Measurements from ENCODE around the gene TSPAN31. TPM values are rescaled to one million over a fixed set of nuclear protein-coding genes. Genes with fewer than 3 reads are reported as not detected.

TSPAN31 gene
- total RNA-seq, 2 experiments from 2014 or later: 19.6 to 23.2 TPM

- H3K4me3 Mint-ChIP-seq: no peak overlapping the region
- peaks cover 20% of the 10 kb centered on the region for H3K4me1 Mint-ChIP-seq
- POLR2A ChIA-PET: interaction anchor here (0.7 to 1.1 kb wide), 3 partner anchors 8 to 64 kb away, joined by 3 to 6 read pairs (median 3); partner anchors contain the start of gene TSFM
- H3K36me3 Mint-ChIP-seq: peaks cover 8% of the 10 kb centered on the region
- ATAC-seq (ENCODE audit: low read depth) (no peak), DNase-seq (no peak)
- no peak overlapping the region for H3K27ac Mint-ChIP-seq
- no peaks in the 10 kb centered on the region for H3K27me3 Mint-ChIP-seq
- H3K9me3 Mint-ChIP-seq: no peaks in the 10 kb centered on the region
Observed at GRCh38 chr12:57775044-57775443, 30.2 kb downstream of the TSPAN31 start.

GRCh38 chr12:57775563-57776246 is 30.9 kb downstream of the TSPAN31 start:
- H3K9me3 Mint-ChIP-seq: no peaks in the 10 kb centered on the region
- no peak overlapping the region for H3K27ac Mint-ChIP-seq
- peaks cover 24% of the 10 kb centered on the region for H3K4me1 Mint-ChIP-seq
- H3K36me3 Mint-ChIP-seq: peaks cover 8% of the 10 kb centered on the region
- H3K27me3 Mint-ChIP-seq: no peaks in the 10 kb centered on the region
- H3K4me3 Mint-ChIP-seq: no peak overlapping the region
- DNase-seq (no peak), ATAC-seq (ENCODE audit: low read depth) (no peak)
- POLR2A ChIA-PET: interaction anchor here (0.7 to 1.1 kb wide), 2 partner anchors 7 to 26 kb away, joined by 3 read pairs; partner anchors contain the start of gene TSFM

DNA sequence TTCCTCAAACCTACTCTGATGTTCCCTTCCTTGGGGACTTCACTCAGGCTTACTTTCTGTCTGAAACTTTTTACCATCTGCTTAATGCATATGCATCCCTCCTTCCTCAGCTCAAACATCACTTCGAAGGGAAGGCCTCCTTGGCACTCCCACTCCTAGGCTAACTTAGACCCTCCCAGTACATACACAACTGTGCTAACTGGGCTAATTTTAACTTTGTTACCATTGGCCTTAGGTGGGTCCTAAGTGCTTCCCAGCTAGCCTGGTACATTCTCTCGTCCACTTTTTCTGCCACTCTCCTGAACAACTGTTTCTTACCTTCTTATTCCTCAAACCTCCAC is 31.4 kb downstream of the TSPAN31 start:
- POLR2A ChIA-PET: no interaction called here
- Mint-ChIP-seq H3K27me3 (no peaks in the 10 kb centered on the region), H3K27ac (no peak overlapping the region), H3K4me3 (no peak overlapping the region), H3K36me3 (peaks cover 8% of the 10 kb centered on the region), H3K9me3 (no peaks in the 10 kb centered on the region), H3K4me1 (peaks cover 25% of the 10 kb centered on the region)
- ATAC-seq (ENCODE audit: low read depth) (no peak), DNase-seq (no peak)

- H3K27me3 Mint-ChIP-seq: no peaks in the 10 kb centered on the region
- H3K36me3 Mint-ChIP-seq: peaks cover 8% of the 10 kb centered on the region
- H3K4me3 Mint-ChIP-seq: no peak overlapping the region
- POLR2A ChIA-PET: no interaction called here
- no peak overlapping the region for H3K27ac Mint-ChIP-seq
- peaks cover 27% of the 10 kb centered on the region for H3K4me1 Mint-ChIP-seq
- DNase-seq: no peak
- no peak for ATAC-seq (ENCODE audit: low read depth)
- no peaks in the 10 kb centered on the region for H3K9me3 Mint-ChIP-seq
Observed at GRCh38 chr12:57777367-57777766, 32.5 kb downstream of the TSPAN31 start.

- Mint-ChIP-seq H3K4me3 (no peak overlapping the region), H3K4me1 (peaks cover 29% of the 10 kb centered on the region), H3K9me3 (no peaks in the 10 kb centered on the region), H3K36me3 (peaks cover 7% of the 10 kb centered on the region), H3K27ac (no peak overlapping the region), H3K27me3 (no peaks in the 10 kb centered on the region)
- DNase-seq (no peak), ATAC-seq (ENCODE audit: low read depth) (no peak)
- POLR2A ChIA-PET: no interaction called here
Observed at GRCh38 chr12:57777911-57778310, 33.1 kb downstream of the TSPAN31 start.

- H3K4me3 Mint-ChIP-seq: no peak overlapping the region
- no peak for DNase-seq
Observed at GRCh38 chr12:57779736-57780135, 34.9 kb downstream of the TSPAN31 start.

DNA sequence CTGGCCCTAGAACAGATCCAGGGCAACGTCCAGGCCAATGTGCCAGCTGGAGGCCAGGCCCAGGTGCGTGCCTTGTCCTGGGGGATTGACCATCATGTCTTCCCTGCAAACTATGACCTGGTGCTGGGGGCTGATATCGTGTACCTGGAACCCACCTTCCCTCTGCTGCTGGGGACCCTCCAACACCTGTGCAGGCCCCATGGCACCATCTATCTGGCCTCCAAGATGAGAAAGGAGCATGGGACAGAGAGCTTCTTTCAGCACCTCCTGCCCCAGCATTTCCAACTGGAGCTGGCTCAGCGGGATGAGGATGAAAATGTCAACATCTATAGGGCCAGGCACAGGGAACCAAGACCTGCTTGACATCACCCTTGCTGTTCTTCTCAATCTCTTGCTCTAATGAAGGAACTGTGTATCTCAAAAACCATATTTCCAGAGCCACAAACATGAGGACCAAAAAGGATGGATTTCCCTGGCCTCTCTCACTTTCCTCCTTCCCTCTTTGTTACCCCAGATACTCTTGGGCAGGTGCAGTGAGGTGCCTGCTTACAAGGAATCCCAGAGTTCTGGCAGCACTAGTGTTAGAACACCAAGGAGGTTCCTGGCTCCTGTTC is 35.6 kb downstream of the TSPAN31 start:
- Mint-ChIP-seq H3K4me1 (peaks cover 33% of the 10 kb centered on the region), H3K27me3 (no peaks in the 10 kb centered on the region), H3K4me3 (peak overlapping the region; percentile 32), H3K36me3 (peaks cover 6% of the 10 kb centered on the region), H3K27ac (peak overlapping the region; percentile 93), H3K9me3 (no peaks in the 10 kb centered on the region)
- DNase-seq (no peak), ATAC-seq (ENCODE audit: low read depth) (no peak)
- POLR2A ChIA-PET: interaction anchor here (3.0 kb wide), 1 partner anchor 8 kb away, joined by 29 read pairs; the partner anchor contains the start of genes EEF1AKMT3 and METTL1

More at GRCh38 chr12:57779736-57780135, 34.9 kb downstream of the TSPAN31 start:
- H3K27me3 Mint-ChIP-seq: no peaks in the 10 kb centered on the region
- no peak for ATAC-seq (ENCODE audit: low read depth)
- H3K36me3 Mint-ChIP-seq: peaks cover 6% of the 10 kb centered on the region
- H3K27ac Mint-ChIP-seq: peak overlapping the region; percentile 47
- POLR2A ChIA-PET: no interaction called here
- no peaks in the 10 kb centered on the region for H3K9me3 Mint-ChIP-seq
- H3K4me1 Mint-ChIP-seq: peaks cover 33% of the 10 kb centered on the region

GRCh38 chr12:57781244-57781643 is 36.4 kb downstream of the TSPAN31 start:
- POLR2A ChIA-PET: interaction anchor here (0.7 to 3.0 kb wide), 5 partner anchors 9 to 39 kb away, joined by 4 to 29 read pairs (median 5); partner anchors contain the start of genes CYP27B1, EEF1AKMT3, MARCHF9 and METTL1
- peak overlapping the region; percentile 13 for H3K4me3 Mint-ChIP-seq
- H3K27me3 Mint-ChIP-seq: no peaks in the 10 kb centered on the region
- ATAC-seq (ENCODE audit: low read depth): no peak
- H3K9me3 Mint-ChIP-seq: no peaks in the 10 kb centered on the region
- no peak for DNase-seq
- H3K36me3 Mint-ChIP-seq: peaks cover 3% of the 10 kb centered on the region
- peaks cover 30% of the 10 kb centered on the region for H3K4me1 Mint-ChIP-seq
- peak overlapping the region; percentile 93 for H3K27ac Mint-ChIP-seq

DNA sequence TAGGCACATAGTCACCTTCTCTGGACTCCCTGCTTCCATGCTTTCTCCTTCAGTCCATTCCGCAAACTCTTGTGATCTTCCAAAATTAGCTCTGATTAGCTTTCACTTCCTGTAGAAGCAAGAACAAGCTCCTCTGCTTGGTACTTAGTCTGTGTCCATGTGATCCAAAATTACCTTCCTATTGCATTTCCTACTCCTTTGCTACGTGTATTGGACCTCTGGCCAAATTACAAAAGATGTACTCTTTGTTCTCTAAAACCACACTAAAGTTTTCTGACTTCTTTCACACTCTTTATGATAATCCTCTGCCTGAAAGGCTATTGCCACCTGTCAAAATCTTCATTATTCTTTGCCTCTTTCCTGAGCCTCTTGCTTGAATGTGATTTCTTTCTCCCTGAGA is 37.0 kb downstream of the TSPAN31 start:
- Mint-ChIP-seq H3K36me3 (peaks cover 3% of the 10 kb centered on the region), H3K27ac (peak overlapping the region; percentile 93), H3K4me3 (peak overlapping the region; percentile 13), H3K27me3 (no peaks in the 10 kb centered on the region), H3K9me3 (no peaks in the 10 kb centered on the region), H3K4me1 (peaks cover 33% of the 10 kb centered on the region)
- no peak for DNase-seq
- no peak for ATAC-seq (ENCODE audit: low read depth)
- POLR2A ChIA-PET: interaction anchor here (0.7 to 3.0 kb wide), 5 partner anchors 9 to 40 kb away, joined by 4 to 29 read pairs (median 5); partner anchors contain the start of genes CYP27B1, EEF1AKMT3, MARCHF9 and METTL1

DNA sequence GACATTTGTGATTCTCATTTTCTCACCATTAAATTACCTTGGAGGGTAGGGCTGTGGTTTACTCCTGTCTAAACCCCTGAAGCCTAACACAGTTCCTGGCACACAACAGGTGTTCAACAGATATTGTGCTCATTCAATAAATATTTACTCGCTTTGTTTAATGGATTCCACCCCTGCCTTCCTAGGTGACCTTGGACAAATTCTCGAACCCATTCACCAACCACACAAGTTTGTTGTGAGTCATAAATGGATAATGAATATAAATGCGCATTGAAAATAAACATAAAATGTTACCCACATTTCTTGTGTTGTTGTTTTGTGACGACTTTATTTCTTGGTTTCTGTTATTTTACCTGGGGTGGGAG is 37.4 kb downstream of the TSPAN31 start:
- H3K27ac Mint-ChIP-seq: peak overlapping the region; percentile 93
- H3K4me1 Mint-ChIP-seq: peaks cover 33% of the 10 kb centered on the region
- peak overlapping the region; percentile 96 for H3K4me3 Mint-ChIP-seq
- ATAC-seq (ENCODE audit: low read depth): no peak
- H3K27me3 Mint-ChIP-seq: no peaks in the 10 kb centered on the region
- peaks cover 3% of the 10 kb centered on the region for H3K36me3 Mint-ChIP-seq
- DNase-seq: no peak
- no peaks in the 10 kb centered on the region for H3K9me3 Mint-ChIP-seq
- POLR2A ChIA-PET: interaction anchor here (1.0 to 3.0 kb wide), 2 partner anchors 10 to 23 kb away, joined by 3 to 29 read pairs; partner anchors contain the start of genes EEF1AKMT3 and METTL1

DNA sequence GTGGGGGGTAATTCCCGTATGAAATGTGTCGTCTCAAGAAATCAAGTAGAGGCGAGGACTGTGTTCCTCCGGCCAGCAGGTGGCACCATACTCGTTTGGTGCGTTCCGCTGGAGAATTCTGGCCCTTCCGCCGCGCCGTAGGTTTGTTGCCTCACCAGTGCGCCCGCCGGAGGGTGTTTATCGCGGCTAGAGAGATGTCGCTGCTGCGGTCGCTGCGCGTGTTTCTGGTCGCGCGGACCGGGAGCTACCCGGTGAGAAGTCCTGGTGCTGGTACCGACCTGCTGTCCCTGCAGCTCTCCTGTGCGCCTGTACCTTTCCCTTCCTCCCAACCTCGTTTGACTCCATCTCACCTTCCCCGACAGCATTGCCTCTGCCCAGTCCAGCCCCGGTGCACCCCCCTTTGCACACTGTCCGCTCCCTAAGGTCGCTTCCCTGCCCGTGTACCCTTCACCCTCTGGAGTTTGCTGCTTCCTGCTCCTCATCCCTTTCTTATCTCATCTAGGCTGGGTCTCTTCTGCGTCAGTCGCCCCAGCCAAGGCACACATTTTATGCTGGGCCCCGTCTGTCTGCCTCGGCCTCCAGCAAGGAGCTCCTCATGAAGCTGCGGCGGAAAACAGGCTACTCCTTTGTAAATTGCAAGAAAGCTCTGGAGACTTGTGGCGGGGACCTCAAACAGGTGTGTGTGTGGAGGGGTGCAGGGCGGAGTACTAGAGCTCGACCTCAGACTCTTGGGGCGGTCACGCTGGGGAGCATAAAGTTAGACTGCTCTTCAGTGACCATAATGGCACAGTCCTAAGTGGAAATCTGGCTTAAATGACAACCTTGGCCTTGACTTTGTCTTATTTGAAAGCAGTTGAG is 38.0 kb downstream of the TSPAN31 start, which contains the start of gene TSFM:
Gene TSFM (plus strand): TSS at position 180 of the 858 bp plus-strand sequence. CDS start 15 bp downstream, at position 195.
- Mint-ChIP-seq H3K36me3 (peaks cover 3% of the 10 kb centered on the region), H3K4me3 (peak within 1 kb of the TSS; percentile 96), H3K9me3 (no peaks in the 10 kb centered on the region), H3K27ac (peak within 1 kb of the TSS; percentile 93), H3K27me3 (no peaks in the 10 kb centered on the region), H3K4me1 (peaks cover 33% of the 10 kb centered on the region)
- ATAC-seq (ENCODE audit: low read depth): peak; percentile 88
- POLR2A ChIA-PET: interaction anchor here (0.7 to 3.0 kb wide), 12 partner anchors 8 to 159 kb away, joined by 3 to 29 read pairs (median 3); partner anchors contain the start of genes ATP23, EEF1AKMT3 and METTL1
- peak; percentile 98 for DNase-seq

DNA sequence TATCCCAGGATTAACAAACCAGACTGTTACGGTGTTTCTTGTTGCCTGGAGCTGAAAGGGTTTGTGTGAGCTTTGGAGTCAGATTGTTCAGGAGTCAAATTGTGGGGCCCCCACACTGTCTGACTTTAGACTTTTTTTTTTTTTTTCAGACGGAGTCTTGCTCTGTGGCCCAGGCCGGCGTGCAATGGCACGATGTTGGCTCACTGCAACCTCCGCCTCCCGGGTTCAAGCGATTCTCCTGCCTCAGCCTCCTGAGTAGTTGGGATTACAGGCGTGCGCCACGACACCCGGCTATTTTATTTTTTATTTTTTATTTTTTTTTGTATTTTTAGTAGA is 38.6 kb downstream of the TSPAN31 start:
- Mint-ChIP-seq H3K27me3 (no peaks in the 10 kb centered on the region), H3K4me3 (peak overlapping the region; percentile 96), H3K36me3 (peaks cover 3% of the 10 kb centered on the region), H3K9me3 (no peaks in the 10 kb centered on the region), H3K27ac (peak overlapping the region; percentile 93), H3K4me1 (peaks cover 33% of the 10 kb centered on the region)
- DNase-seq (no peak), ATAC-seq (ENCODE audit: low read depth) (no peak)
- POLR2A ChIA-PET: interaction anchor here (0.7 to 3.0 kb wide), 10 partner anchors 9 to 158 kb away, joined by 3 to 29 read pairs (median 3); partner anchors contain the start of genes ATP23, EEF1AKMT3 and METTL1

DNA sequence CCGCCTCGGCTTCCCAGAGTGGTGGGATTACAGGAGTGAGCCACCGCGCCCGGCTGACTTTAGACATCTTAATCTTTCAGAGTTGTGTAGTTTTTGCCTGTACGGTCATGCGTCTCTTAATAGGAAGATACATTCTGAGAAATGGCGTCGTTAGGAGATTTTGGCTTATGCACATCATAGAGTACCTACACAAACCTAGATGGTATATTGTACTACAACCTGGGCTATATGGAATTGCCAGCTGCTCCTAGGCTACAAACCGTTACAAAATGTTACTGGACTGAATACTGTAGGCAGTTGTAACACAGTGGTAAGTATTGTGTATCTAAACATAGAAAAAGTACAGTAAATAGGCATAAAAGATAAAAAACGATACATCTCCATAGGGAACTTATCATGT is 39.0 kb downstream of the TSPAN31 start:
- peaks cover 33% of the 10 kb centered on the region for H3K4me1 Mint-ChIP-seq
- ATAC-seq (ENCODE audit: low read depth) (no peak), DNase-seq (no peak)
- peak overlapping the region; percentile 67 for H3K4me3 Mint-ChIP-seq
- H3K27me3 Mint-ChIP-seq: no peaks in the 10 kb centered on the region
- POLR2A ChIA-PET: interaction anchor here (1.2 kb wide), 1 partner anchor 100 kb away, joined by 4 read pairs; no protein-coding TSS in a partner anchor
- peaks cover 3% of the 10 kb centered on the region for H3K36me3 Mint-ChIP-seq
- peak overlapping the region; percentile 55 for H3K27ac Mint-ChIP-seq
- H3K9me3 Mint-ChIP-seq: no peaks in the 10 kb centered on the region

All from activated naive CD8-positive, alpha-beta T cell treated with anti-CD3 and anti-CD28 coated beads, Interleukin-2, amount 10 ng/mL, durations not matched to agents 7 days and 5 days (primary cell).